K562 (cell line): ENCODE measurements around the gene S100A2. TPM values are rescaled to one million over a fixed set of nuclear protein-coding genes. Genes with fewer than 3 reads are reported as not detected.

Experiments used
- ATAC-seq: fragments of 200-7000 bp; cut with Tn5 transposase; 3 replicates; pipeline ENCODE4 v1.9.1; 2020; ENCODE audit warnings: moderate library complexity
- BruUV-seq: library from RNA; stranded (reverse); fragments of 400-500 nt; replicated peaks from 2 replicates; lab custom pipeline; 2021; lab: Mats Ljungman, UMichigan
- CTCF ChIA-PET: fragments of 300-600 bp; formaldehyde crosslinking; extraction: SDS; loops from one replicate; lab custom pipeline; 2021; ENCODE audit warnings: low intra/inter-chr PET ratio; lab: Yijun Ruan, JAX
- POLR2A ChIA-PET: fragments of 300-600, 350-650 bp; sonication (Branson Sonifier 250); formaldehyde crosslinking; extraction: SDS; loops from one replicate; lab custom pipeline; 2021; ENCODE audit warnings: antibody characterized with exemption, inconsistent platforms; lab: Yijun Ruan, JAX
- DNase-seq, 4 experiments: peaks; one replicate each; pipeline versions ENCODE4 v3.0.0 to v3.0.0-alpha.2; 2011 to 2018; ENCODE audit warnings: low spot score in 3 of 4, mixed read lengths in 3 of 4; ENCODE audit errors: extremely low read depth in 1 of 4
- FAIRE-seq: peaks from 2 replicates; lab custom pipeline; 2011; peaks lifted over from hg19 to GRCh38; lab: Jason Lieb, UNC
- H2AFZ ChIP-seq: 2 replicates; pipeline ENCODE4 v1.6.0; 2011; ENCODE audit warnings: low read depth, low read length, control low read depth, inconsistent platforms
- H3K27ac ChIP-seq: fragments of 200-600 bp; 3 replicates; pipeline ENCODE4 v1.8.0; 2011; ENCODE audit warnings: low read depth, mild to moderate bottlenecking, control low read depth, inconsistent platforms, low read length, moderate library complexity, mixed read lengths; ENCODE audit errors: extremely low read depth
- H3K27me3 ChIP-seq, 2 experiments: fragments of 300-600 bp in 1 of 2; 2 replicates in 1 of 2; 3 replicates in 1 of 2; pipeline versions ENCODE4 v1.6.0 to v1.8.0; 2011; ENCODE audit warnings: inconsistent platforms in 2 of 2, low read length in 2 of 2, mild to moderate bottlenecking in 1 of 2, mixed read lengths in 1 of 2, moderate library complexity in 1 of 2; ENCODE audit not compliant: control insufficient read depth in 2 of 2, insufficient read depth in 2 of 2
- H3K36me3 ChIP-seq: fragments of 300-600 bp; 3 replicates; pipeline ENCODE4 v1.8.0; 2011; ENCODE audit warnings: mild to moderate bottlenecking, low read length, inconsistent platforms; ENCODE audit not compliant: control insufficient read depth, insufficient read depth
- H3K4me1 ChIP-seq, 2 experiments: fragments of 200-600 bp in 1 of 2; replicated peaks in 1 of 2; 2 replicates in 1 of 2; 3 replicates in 1 of 2; pipeline versions ENCODE4 v1.5.1 to v1.8.0; 2011; ENCODE audit warnings: inconsistent platforms in 2 of 2, low read length in 2 of 2, mild to moderate bottlenecking in 1 of 2, mixed read lengths in 1 of 2, moderate library complexity in 1 of 2; ENCODE audit not compliant: control insufficient read depth in 2 of 2, insufficient read depth in 2 of 2
- H3K4me2 ChIP-seq: 2 replicates; pipeline ENCODE4 v1.6.1; 2011; ENCODE audit warnings: low read length, control low read depth, inconsistent platforms, mixed read lengths; ENCODE audit not compliant: insufficient read depth
- H3K4me3 ChIP-seq: fragments of 200-600 bp; sonication (generic), shearing (Covaris generic); 2 replicates; pipeline ENCODE4 v1.5.1; 2016; ENCODE audit warnings: control low read depth, inconsistent platforms
- H3K79me2 ChIP-seq: fragments of 200-600 bp; 3 replicates; pipeline ENCODE4 v1.8.0; 2011; ENCODE audit warnings: low read length, inconsistent platforms; ENCODE audit not compliant: control insufficient read depth, insufficient read depth
- H3K9ac ChIP-seq, 2 experiments: 2 replicates each; pipeline versions ENCODE4 v1.6.0 to v1.6.1; 2011; ENCODE audit warnings: low read depth in 2 of 2, low read length in 2 of 2, control low read depth in 1 of 2, inconsistent platforms in 1 of 2, mild to moderate bottlenecking in 1 of 2, mixed read lengths in 1 of 2; ENCODE audit not compliant: insufficient read depth in 1 of 2
- H3K9me1 ChIP-seq: one replicate; pipeline ENCODE4 v1.6.0; 2011; ENCODE audit warnings: inconsistent platforms, mild to moderate bottlenecking, low read length, moderate library complexity; ENCODE audit not compliant: control insufficient read depth, insufficient read depth
- H3K9me3 ChIP-seq: replicated peaks from 2 replicates; pipeline ENCODE4 v1.5.1; 2011; ENCODE audit warnings: low read depth, low read length, inconsistent platforms; ENCODE audit not compliant: control insufficient read depth, insufficient read depth
- H4K20me1 ChIP-seq: replicated peaks from 2 replicates; pipeline ENCODE4 v1.6.1; 2011; ENCODE audit warnings: low read length, inconsistent platforms, mixed read lengths; ENCODE audit not compliant: control insufficient read depth, insufficient read depth
- GABPA ChIP-seq: fragments of 200-800 bp; sonication (Bioruptor generic); conservative IDR thresholded peaks from 2 replicates; pipeline ENCODE4 v1.6.1; 2016; ENCODE audit warnings: low read depth, missing genetic modification characterization, missing compliant biosample characterization
- SPI1 ChIP-seq: IDR thresholded peaks from 2 replicates; pipeline ENCODE4 v1.6.1; 2011; ENCODE audit warnings: low read depth, low read length, control low read depth, borderline replicate concordance
- SUPT5H ChIP-seq: fragments of 450-650 bp; IDR thresholded peaks from 2 replicates; pipeline ENCODE4 v1.6.1; 2016
- TSC22D4 ChIP-seq: fragments of 450-650 bp; IDR thresholded peaks from 2 replicates; pipeline ENCODE4 v1.6.1; 2016; ENCODE audit warnings: missing genetic modification characterization, missing biosample characterization, control low read depth
- ZNF77 ChIP-seq: fragments of 250-450 bp; sonication (Bioruptor Pico); IDR thresholded peaks from 2 replicates; pipeline ENCODE4 v1.5.0; 2020
- WGBS: fragments of 100-300 bp; shearing (Covaris generic); methylation state at CpG from one replicate; pipeline ENCODE4 v1.1.6; 2016; ENCODE audit warnings: low coverage, mixed read lengths; ENCODE audit not compliant: insufficient coverage; ENCODE audit errors: missing lambda C conversion rate; 5-methylcytosine and 5-hydroxymethylcytosine counted together
- in situ Hi-C: fragments of 300-500 bp; cut with MboI; formaldehyde crosslinking; loops from 4 replicates; pipeline ENCODE4 v1.15.0; 2018; ENCODE audit warnings: inconsistent platforms, mixed read lengths
- intact Hi-C: fragments of 100-400 bp; cut with micrococcal nuclease; formaldehyde crosslinking; loops from 2 replicates; pipeline ENCODE4 v1.14.2; 2022
- polyA plus RNA-seq, 8 experiments: library from polyadenylated mRNA; depleted of rRNA in 4 of 8; stranded (reverse) in 5 of 8; unstranded in 3 of 8; fragments of >200 nt; fragmentation: Nextera tagmentation in 2 of 8; fragmentation: Illumina TruSeq in 1 of 8; extraction: Ambion mirVana in 2 of 8; extraction: Trizol in 1 of 8; gene quantifications; 2 replicates each; pipeline versions ENCODE4 v1.2.1 to v1.2.3, GENCODE V29; 2011 to 2014; ENCODE audit warnings: inconsistent platforms in 1 of 8, missing spikeins in 1 of 8
- total RNA-seq, 7 experiments: library from RNA; depleted of rRNA in 6 of 7; stranded (reverse); fragments of >200 nt in 6 of 7; fragmentation: Illumina TruSeq in 2 of 7; extraction: Trizol in 2 of 7; gene quantifications; 2 replicates each; pipeline versions ENCODE4 v1.2.1 to v1.2.3, GENCODE V29; 2011 to 2021; ENCODE audit warnings: low replicate concordance in 1 of 7
- TF ChIP-seq, protein P1 (sequence below), 2 experiments: fragments of 200-800 bp in 1 of 2; sonication (Bioruptor generic) in 1 of 2; sonication (generic) in 1 of 2; formaldehyde crosslinking in 1 of 2; IDR thresholded peaks in 1 of 2; conservative IDR thresholded peaks in 1 of 2; 2 replicates each; pipeline versions ENCODE4 v1.5.0 to v1.6.1; 2016 to 2020; ENCODE audit warnings: missing compliant biosample characterization in 1 of 2, missing genetic modification characterization in 1 of 2, missing genetic modification reagents in 1 of 2
- TF ChIP-seq, protein P2 (sequence below): sonication (generic); formaldehyde crosslinking; IDR thresholded peaks from 2 replicates; pipeline ENCODE4 v1.5.0; 2020; ENCODE audit warnings: missing genetic modification reagents
- TF ChIP-seq, protein P3 (sequence below): IDR thresholded peaks from 3 replicates; pipeline ENCODE4 v1.6.1; 2011; ENCODE audit warnings: borderline replicate concordance, mild to moderate bottlenecking, moderate library complexity; ENCODE audit not compliant: insufficient read length; ENCODE audit errors: extremely low read depth

S100A2 gene
- total and polyA plus RNA-seq, 9 of the 15 experiments (the other 6 are each of a cell fraction or from before 2014, with no cell fraction given) = 0.28 to 0.65 (median 0.44) TPM; not detected in 4

DNA sequence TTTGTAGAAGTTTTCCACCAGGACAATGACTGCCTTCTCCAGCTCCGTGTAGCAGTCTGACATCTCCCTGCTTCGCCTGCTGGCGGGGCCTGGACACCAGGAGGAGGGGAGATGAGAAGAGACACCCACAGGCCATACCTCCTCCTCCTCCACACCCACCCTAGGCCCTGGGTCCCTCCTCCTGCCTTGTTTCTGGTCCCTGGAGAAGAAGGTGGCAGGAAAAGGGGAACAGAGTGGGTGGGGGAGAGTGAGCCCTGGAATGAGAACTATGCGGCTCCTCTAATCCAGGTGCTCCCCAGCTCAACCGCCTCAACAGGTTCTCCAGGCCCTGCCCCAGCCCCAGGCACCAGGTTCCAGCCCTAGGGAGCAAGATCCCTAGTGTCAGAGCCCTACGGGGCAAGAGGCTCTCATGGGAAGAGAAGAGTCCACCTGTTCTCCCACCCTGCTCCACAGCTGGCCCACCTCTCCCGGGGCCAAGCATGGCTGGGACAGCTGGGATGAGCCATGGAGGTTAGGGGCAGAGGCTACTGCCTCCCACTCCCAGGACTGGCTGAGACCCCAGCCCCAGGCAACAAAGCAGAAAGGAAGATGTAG is 42.5 kb upstream of the S100A2 start:
- Histone ChIP-seq H3K79me2 (no peaks in the 10 kb centered on the region), H3K27me3 (no peaks in the 10 kb centered on the region), H3K9ac (peak overlapping the region in 1 of 2 experiments; percentile 79; a peak in 2 of 4 replicates), H3K36me3 (no peaks in the 10 kb centered on the region), H4K20me1 (no peaks in the 10 kb centered on the region), H3K4me1 (peaks cover 30 to 47% of the 10 kb centered on the region in 2 experiments), H3K9me3 (no peaks in the 10 kb centered on the region), H2AFZ (0 out of 2 replicates have a peak overlapping the region, but pooled peaks have one; percentile 17), H3K9me1 (peaks cover 6% of the 10 kb centered on the region), H3K4me3 (no peak overlapping the region), H3K27ac (no peak overlapping the region), H3K4me2 (no peak overlapping the region)
- TF ChIP-seq TSC22D4 (no peak), SUPT5H (no peak), SPI1 (0 out of 2 replicates have a peak, but pooled peaks have one; percentile 45), GABPA (tag) (no peak), ZNF77 (CRISPR knock-in tag) (no peak)
- TF ChIP-seq, protein P1, sequence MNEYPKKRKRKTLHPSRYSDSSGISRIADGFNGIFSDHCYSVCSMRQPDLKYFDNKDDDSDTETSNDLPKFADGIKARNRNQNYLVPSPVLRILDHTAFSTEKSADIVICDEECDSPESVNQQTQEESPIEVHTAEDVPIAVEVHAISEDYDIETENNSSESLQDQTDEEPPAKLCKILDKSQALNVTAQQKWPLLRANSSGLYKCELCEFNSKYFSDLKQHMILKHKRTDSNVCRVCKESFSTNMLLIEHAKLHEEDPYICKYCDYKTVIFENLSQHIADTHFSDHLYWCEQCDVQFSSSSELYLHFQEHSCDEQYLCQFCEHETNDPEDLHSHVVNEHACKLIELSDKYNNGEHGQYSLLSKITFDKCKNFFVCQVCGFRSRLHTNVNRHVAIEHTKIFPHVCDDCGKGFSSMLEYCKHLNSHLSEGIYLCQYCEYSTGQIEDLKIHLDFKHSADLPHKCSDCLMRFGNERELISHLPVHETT (CRISPR knock-in tag; conservative IDR thresholded peaks at IDR 0.05 in 1 of 2, IDR thresholded peaks at IDR 0.05 in 1 of 2) = peak in 1 of 2 experiments; percentile 1; a peak in 1 of 4 replicates
- TF ChIP-seq, protein P2, sequence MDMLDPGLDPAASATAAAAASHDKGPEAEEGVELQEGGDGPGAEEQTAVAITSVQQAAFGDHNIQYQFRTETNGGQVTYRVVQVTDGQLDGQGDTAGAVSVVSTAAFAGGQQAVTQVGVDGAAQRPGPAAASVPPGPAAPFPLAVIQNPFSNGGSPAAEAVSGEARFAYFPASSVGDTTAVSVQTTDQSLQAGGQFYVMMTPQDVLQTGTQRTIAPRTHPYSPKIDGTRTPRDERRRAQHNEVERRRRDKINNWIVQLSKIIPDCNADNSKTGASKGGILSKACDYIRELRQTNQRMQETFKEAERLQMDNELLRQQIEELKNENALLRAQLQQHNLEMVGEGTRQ (CRISPR knock-in tag) = no peak
- TF ChIP-seq, protein P3, sequence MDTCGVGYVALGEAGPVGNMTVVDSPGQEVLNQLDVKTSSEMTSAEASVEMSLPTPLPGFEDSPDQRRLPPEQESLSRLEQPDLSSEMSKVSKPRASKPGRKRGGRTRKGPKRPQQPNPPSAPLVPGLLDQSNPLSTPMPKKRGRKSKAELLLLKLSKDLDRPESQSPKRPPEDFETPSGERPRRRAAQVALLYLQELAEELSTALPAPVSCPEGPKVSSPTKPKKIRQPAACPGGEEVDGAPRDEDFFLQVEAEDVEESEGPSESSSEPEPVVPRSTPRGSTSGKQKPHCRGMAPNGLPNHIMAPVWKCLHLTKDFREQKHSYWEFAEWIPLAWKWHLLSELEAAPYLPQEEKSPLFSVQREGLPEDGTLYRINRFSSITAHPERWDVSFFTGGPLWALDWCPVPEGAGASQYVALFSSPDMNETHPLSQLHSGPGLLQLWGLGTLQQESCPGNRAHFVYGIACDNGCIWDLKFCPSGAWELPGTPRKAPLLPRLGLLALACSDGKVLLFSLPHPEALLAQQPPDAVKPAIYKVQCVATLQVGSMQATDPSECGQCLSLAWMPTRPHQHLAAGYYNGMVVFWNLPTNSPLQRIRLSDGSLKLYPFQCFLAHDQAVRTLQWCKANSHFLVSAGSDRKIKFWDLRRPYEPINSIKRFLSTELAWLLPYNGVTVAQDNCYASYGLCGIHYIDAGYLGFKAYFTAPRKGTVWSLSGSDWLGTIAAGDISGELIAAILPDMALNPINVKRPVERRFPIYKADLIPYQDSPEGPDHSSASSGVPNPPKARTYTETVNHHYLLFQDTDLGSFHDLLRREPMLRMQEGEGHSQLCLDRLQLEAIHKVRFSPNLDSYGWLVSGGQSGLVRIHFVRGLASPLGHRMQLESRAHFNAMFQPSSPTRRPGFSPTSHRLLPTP = no peak
- 62% methylated on average over 7 of the region's 7 CpGs for WGBS
- FAIRE-seq (peak; percentile 19), DNase-seq (no peak), ATAC-seq (peak; percentile 22; the same call in 2 of the 3 replicates)
- ChIA-PET CTCF (no interaction called here), POLR2A (interaction anchor here (0.5 to 4.1 kb wide), 7 partner anchors 9 to 541 kb away, joined by 3 to 23 read pairs (median 3); partner anchors contain the start of genes CHTOP, S100A1 and S100A13)
- BruUV-seq = no TSS peak
- in situ Hi-C loops = no loop called here
- intact Hi-C loops = no loop called here
